ENCODE data around the gene NUP50. TPM values are rescaled to one million over a fixed set of nuclear protein-coding genes. Genes with fewer than 3 reads are reported as not detected.
"Not testable (repeated sequence)": the region's sequence is repeated elsewhere in the genome, so short reads cannot be mapped to it uniquely, and the experiment has no call there.

The NUP50 gene
- total RNA-seq, 2 donors from 2014 or later = 71.9 to 111 TPM

GRCh38 chr22:45190202-45190872 is 26.6 kb downstream of the NUP50 start:
- Histone ChIP-seq H3K27me3 (no peaks in the 10 kb centered on the region), H3K4me1 (no peaks in the 10 kb centered on the region), H3K4me3 (no peak overlapping the region), H3K9ac (ENCODE audit: low read depth in 2 of 2, low read length in 2 of 2) (no peak overlapping the region), H3K27ac (no peak overlapping the region), H3K36me3 (no peaks in the 10 kb centered on the region), H3K9me3 (no peaks in the 10 kb centered on the region)
- no peak for DNase-seq
- TF ChIP-seq CTCF (IDR thresholded peaks at IDR 0.05) = no peak
- intact Hi-C loops (cut with DNase I) = no loop called here

GRCh38 chr22:45191746-45192145 is 28.0 kb downstream of the NUP50 start:
- H3K27me3 ChIP-seq; DNase-seq; H3K4me3 ChIP-seq; H3K4me1 ChIP-seq; H3K9me3 ChIP-seq; H3K36me3 ChIP-seq; H3K27ac ChIP-seq; intact Hi-C loops (cut with DNase I); H3K9ac ChIP-seq (ENCODE audit: low read depth in 2 of 2, low read length in 2 of 2): not testable (repeated sequence)

GRCh38 chr22:45192701-45193187 is 29.0 kb downstream of the NUP50 start:
- no peaks in the 10 kb centered on the region for H3K4me1 ChIP-seq
- TF ChIP-seq CTCF (IDR thresholded peaks at IDR 0.05) = no peak
- DNase-seq = no peak
- H3K27me3 ChIP-seq = no peaks in the 10 kb centered on the region
- no peak overlapping the region for H3K27ac ChIP-seq
- H3K9ac ChIP-seq (ENCODE audit: low read depth in 2 of 2, low read length in 2 of 2) = no peak overlapping the region
- H3K9me3 ChIP-seq = no peaks in the 10 kb centered on the region
- H3K4me3 ChIP-seq = no peak overlapping the region
- H3K36me3 ChIP-seq = no peaks in the 10 kb centered on the region
- intact Hi-C loops (cut with DNase I) = no loop called here

- Histone ChIP-seq H3K36me3 (peaks cover 9% of the 10 kb centered on the region), H3K4me1 (no peaks in the 10 kb centered on the region), H3K9ac (ENCODE audit: low read depth in 2 of 2, low read length in 2 of 2) (no peak overlapping the region), H3K27me3 (no peaks in the 10 kb centered on the region), H3K4me3 (no peak overlapping the region), H3K27ac (no peak overlapping the region), H3K9me3 (no peaks in the 10 kb centered on the region)
- DNase-seq = no peak
- intact Hi-C loops (cut with DNase I) = no loop called here
- no peak for TF ChIP-seq CTCF (IDR thresholded peaks at IDR 0.05)
Observed at GRCh38 chr22:45194686-45195085, 31.0 kb downstream of the NUP50 start.

GRCh38 chr22:45195616-45196015 is 31.9 kb downstream of the NUP50 start:
- H3K9ac ChIP-seq (ENCODE audit: low read depth in 2 of 2, low read length in 2 of 2) = no peak overlapping the region
- no peak for DNase-seq
- H3K27ac ChIP-seq = no peak overlapping the region
- H3K9me3 ChIP-seq = no peaks in the 10 kb centered on the region
- H3K27me3 ChIP-seq = no peaks in the 10 kb centered on the region
- no peak overlapping the region for H3K4me3 ChIP-seq
- H3K4me1 ChIP-seq = no peaks in the 10 kb centered on the region
- intact Hi-C loops (cut with DNase I) = no loop called here
- H3K36me3 ChIP-seq = peaks cover 9% of the 10 kb centered on the region
- TF ChIP-seq CTCF (IDR thresholded peaks at IDR 0.05) = no peak

- H3K9me3 ChIP-seq = no peaks in the 10 kb centered on the region
- no peak overlapping the region for H3K4me3 ChIP-seq
- no peaks in the 10 kb centered on the region for H3K4me1 ChIP-seq
- no peaks in the 10 kb centered on the region for H3K27me3 ChIP-seq
- no peak overlapping the region for H3K27ac ChIP-seq
- H3K9ac ChIP-seq (ENCODE audit: low read depth in 2 of 2, low read length in 2 of 2) = no peak overlapping the region
- H3K36me3 ChIP-seq = peaks cover 9% of the 10 kb centered on the region
- no peak for TF ChIP-seq CTCF (IDR thresholded peaks at IDR 0.05)
- no peak for DNase-seq
- intact Hi-C loops (cut with DNase I) = no loop called here
Observed at GRCh38 chr22:45196308-45196707, 32.6 kb downstream of the NUP50 start.
